Measurements from ENCODE around the gene PCDHB16. TPM values are rescaled to one million over a fixed set of nuclear protein-coding genes. Genes with fewer than 3 reads are reported as not detected.
"Not testable (repeated sequence)": the region's sequence is repeated elsewhere in the genome, so short reads cannot be mapped to it uniquely, and the experiment has no call there.

PCDHB16 gene
- total RNA-seq, 1 donor from 2014 or later: 10.8 TPM

DNA sequence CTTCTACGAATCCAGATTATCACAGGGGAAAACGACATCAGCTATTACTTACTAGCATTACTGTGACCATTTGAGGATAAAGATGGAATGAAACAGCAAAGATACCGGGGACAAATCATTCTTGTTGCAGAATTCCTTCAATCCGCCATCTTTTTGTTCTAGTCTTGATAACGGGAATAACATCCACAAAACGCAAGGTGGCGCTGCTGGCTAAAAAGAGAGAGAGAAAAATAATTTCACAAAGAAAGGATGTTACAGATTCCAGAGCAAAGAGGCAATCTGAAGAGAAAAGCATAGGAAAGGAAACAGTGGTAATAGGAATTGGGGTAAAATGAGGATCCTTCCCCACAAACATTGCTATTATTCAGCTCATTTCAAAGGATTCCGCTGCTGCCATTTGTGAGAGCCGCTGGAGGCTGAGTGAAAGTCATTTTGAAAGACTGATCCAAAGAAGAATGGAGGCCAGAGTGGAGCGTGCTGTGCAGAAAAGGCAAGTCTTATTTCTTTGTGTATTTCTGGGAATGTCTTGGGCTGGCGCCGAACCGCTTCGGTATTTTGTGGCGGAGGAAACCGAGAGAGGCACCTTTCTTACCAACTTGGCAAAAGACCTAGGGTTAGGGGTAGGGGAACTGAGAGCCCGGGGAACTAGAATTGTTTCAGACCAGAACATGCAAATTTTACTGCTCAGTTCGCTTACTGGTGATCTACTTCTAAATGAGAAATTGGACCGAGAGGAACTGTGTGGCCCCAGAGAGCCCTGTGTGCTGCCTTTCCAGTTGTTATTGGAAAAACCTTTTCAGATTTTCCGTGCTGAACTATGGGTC is 9.6 kb upstream of the PCDHB16 start, which contains the start of gene PCDHB7:
TSS of gene PCDHB7 (plus strand) at position 264 of the 824 bp plus-strand sequence. CDS start at position 456, 192 bp downstream.
- Mint-ChIP-seq H3K4me3 (ENCODE audit: unreplicated experiment) (no peak within 1 kb of the TSS), H3K9me3 (ENCODE audit: unreplicated experiment) (peaks cover 34% of the 10 kb centered on the region), H3K27me3 (ENCODE audit: unreplicated experiment) (no peaks in the 10 kb centered on the region), H3K27ac (ENCODE audit: unreplicated experiment) (no peak within 1 kb of the TSS), H3K4me1 (ENCODE audit: unreplicated experiment) (no peaks in the 10 kb centered on the region), H3K36me3 (ENCODE audit: unreplicated experiment) (peaks cover 10% of the 10 kb centered on the region)
- DNase-seq (ENCODE audit: extremely low spot score, unreplicated experiment): no peak
- TF ChIP-seq CTCF (IDR thresholded peaks at IDR 0.05): peak; percentile 13

GRCh38 chr5:141174291-141175104 is 7.7 kb upstream of the PCDHB16 start:
- H3K27ac Mint-ChIP-seq (ENCODE audit: unreplicated experiment); H3K4me3 Mint-ChIP-seq (ENCODE audit: unreplicated experiment); H3K27me3 Mint-ChIP-seq (ENCODE audit: unreplicated experiment); DNase-seq (ENCODE audit: extremely low spot score, unreplicated experiment); H3K36me3 Mint-ChIP-seq (ENCODE audit: unreplicated experiment); H3K4me1 Mint-ChIP-seq (ENCODE audit: unreplicated experiment): not testable (repeated sequence)
- H3K9me3 Mint-ChIP-seq (ENCODE audit: unreplicated experiment): peaks cover 19% of the 10 kb centered on the region

DNA sequence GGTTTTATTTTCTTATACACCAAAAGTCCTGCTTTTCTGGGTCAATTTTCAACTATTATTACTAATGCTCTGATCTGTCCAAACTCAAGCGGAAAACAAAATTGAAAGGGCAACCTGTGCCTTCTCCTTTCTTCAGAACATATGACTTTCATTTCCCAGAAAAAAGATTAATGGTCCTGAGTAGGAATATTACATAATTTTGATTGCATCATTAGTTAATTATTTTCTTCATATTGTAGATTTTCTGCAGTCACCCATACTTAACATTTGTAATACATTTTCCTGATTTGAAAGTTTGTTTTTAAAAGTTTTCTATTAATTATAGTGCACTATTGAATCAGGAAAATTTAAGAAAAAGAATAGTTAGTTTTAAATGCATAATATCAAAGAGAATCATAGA is 6.3 kb upstream of the PCDHB16 start:
- TF ChIP-seq CTCF (IDR thresholded peaks at IDR 0.05): no peak
- Mint-ChIP-seq H3K27ac (ENCODE audit: unreplicated experiment) (no peak overlapping the region), H3K4me1 (ENCODE audit: unreplicated experiment) (no peaks in the 10 kb centered on the region), H3K9me3 (ENCODE audit: unreplicated experiment) (peaks cover 9% of the 10 kb centered on the region), H3K4me3 (ENCODE audit: unreplicated experiment) (no peak overlapping the region), H3K27me3 (ENCODE audit: unreplicated experiment) (no peaks in the 10 kb centered on the region), H3K36me3 (ENCODE audit: unreplicated experiment) (peaks cover 5% of the 10 kb centered on the region)
- no peak for DNase-seq (ENCODE audit: extremely low spot score, unreplicated experiment)

DNA sequence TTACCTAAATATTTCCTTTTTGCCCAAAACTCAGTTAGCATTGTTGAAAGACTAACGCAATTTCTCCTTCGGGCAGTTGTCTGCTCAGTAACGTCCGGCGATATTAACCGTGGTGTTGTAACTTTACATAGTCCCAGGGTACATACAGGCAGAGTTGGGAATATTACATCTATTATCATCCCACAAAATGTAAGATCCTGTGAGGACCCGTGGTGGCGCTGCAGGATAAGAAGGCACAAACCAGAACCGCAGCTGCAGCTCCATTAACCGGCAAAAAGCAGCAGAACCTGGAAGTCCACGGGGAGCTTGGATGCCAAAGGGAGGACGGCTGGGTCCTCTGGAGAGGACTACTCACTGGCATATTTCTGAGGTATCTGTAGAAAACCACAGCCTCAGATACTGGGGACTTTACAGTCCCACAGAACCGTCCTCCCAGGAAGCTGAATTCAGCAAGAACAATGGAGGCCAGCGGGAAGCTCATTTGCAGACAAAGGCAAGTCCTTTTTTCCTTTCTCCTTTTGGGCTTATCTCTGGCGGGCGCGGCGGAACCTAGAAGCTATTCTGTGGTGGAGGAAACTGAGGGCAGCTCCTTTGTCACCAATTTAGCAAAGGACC is 4.5 kb upstream of the PCDHB16 start, which contains the start of gene PCDHB8:
TSS of gene PCDHB8 (plus strand) at position 214 of the 615 bp plus-strand sequence. CDS start at position 459, 245 bp downstream.
- not testable (repeated sequence) for H3K27me3 Mint-ChIP-seq (ENCODE audit: unreplicated experiment); H3K27ac Mint-ChIP-seq (ENCODE audit: unreplicated experiment); H3K4me3 Mint-ChIP-seq (ENCODE audit: unreplicated experiment); H3K4me1 Mint-ChIP-seq (ENCODE audit: unreplicated experiment); DNase-seq (ENCODE audit: extremely low spot score, unreplicated experiment); H3K36me3 Mint-ChIP-seq (ENCODE audit: unreplicated experiment)
- H3K9me3 Mint-ChIP-seq (ENCODE audit: unreplicated experiment): peaks cover 18% of the 10 kb centered on the region

GRCh38 chr5:141179371-141179770 is 2.8 kb upstream of the PCDHB16 start:
- DNase-seq (ENCODE audit: extremely low spot score, unreplicated experiment); H3K27ac Mint-ChIP-seq (ENCODE audit: unreplicated experiment); H3K4me3 Mint-ChIP-seq (ENCODE audit: unreplicated experiment); H3K36me3 Mint-ChIP-seq (ENCODE audit: unreplicated experiment); H3K4me1 Mint-ChIP-seq (ENCODE audit: unreplicated experiment); H3K27me3 Mint-ChIP-seq (ENCODE audit: unreplicated experiment): not testable (repeated sequence)
- H3K9me3 Mint-ChIP-seq (ENCODE audit: unreplicated experiment): peaks cover 24% of the 10 kb centered on the region

DNA sequence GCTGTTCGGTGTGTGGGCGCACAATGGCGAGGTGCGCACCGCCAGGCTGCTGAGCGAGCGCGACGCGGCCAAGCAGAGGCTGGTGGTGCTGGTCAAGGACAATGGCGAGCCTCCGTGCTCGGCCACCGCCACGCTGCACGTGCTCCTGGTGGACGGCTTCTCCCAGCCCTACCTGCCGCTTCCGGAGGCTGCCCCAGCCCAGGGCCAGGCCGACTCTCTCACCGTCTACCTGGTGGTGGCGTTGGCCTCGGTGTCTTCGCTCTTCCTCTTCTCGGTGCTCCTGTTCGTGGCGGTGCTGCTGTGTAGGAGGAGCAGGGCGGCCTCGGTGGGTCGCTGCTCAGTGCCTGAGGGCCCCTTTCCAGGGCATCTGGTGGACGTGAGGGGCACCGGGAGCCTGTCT is 2.3 kb upstream of the PCDHB16 start:
- not testable (repeated sequence) for H3K27me3 Mint-ChIP-seq (ENCODE audit: unreplicated experiment)

More for the DNA sequence above, 2.3 kb upstream of the PCDHB16 start:
- not testable (repeated sequence) for H3K4me3 Mint-ChIP-seq (ENCODE audit: unreplicated experiment); H3K4me1 Mint-ChIP-seq (ENCODE audit: unreplicated experiment); H3K27ac Mint-ChIP-seq (ENCODE audit: unreplicated experiment); DNase-seq (ENCODE audit: extremely low spot score, unreplicated experiment)
- H3K9me3 Mint-ChIP-seq (ENCODE audit: unreplicated experiment): peaks cover 29% of the 10 kb centered on the region
- H3K36me3 Mint-ChIP-seq (ENCODE audit: unreplicated experiment): peaks cover 11% of the 10 kb centered on the region

All from osteocyte (in vitro differentiated cells).